ENCODE measurements around the gene PPP2R5E.

DNA sequence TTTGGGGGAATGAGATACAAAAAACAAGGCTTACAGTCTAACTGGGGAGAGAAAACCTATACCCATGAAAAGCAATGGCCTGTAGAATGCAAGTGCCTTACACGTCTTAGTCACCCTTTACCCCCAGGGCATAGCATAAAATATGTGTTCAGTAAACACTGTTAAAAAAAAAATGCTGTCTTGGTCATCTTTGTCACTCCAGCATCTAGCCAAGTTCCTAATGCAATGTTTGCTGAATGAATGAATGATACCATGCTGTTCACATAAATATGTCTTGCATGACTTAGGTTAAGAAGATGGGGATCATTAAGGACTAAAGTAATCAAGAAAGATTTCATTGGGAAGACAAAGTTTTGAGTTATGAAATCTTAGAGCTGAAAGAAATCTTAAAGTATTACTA lies 38.5 kb downstream of the PPP2R5E start:
- TF ChIP-seq, protein P1, sequence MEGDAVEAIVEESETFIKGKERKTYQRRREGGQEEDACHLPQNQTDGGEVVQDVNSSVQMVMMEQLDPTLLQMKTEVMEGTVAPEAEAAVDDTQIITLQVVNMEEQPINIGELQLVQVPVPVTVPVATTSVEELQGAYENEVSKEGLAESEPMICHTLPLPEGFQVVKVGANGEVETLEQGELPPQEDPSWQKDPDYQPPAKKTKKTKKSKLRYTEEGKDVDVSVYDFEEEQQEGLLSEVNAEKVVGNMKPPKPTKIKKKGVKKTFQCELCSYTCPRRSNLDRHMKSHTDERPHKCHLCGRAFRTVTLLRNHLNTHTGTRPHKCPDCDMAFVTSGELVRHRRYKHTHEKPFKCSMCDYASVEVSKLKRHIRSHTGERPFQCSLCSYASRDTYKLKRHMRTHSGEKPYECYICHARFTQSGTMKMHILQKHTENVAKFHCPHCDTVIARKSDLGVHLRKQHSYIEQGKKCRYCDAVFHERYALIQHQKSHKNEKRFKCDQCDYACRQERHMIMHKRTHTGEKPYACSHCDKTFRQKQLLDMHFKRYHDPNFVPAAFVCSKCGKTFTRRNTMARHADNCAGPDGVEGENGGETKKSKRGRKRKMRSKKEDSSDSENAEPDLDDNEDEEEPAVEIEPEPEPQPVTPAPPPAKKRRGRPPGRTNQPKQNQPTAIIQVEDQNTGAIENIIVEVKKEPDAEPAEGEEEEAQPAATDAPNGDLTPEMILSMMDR (IDR thresholded peaks at IDR 0.05; ENCODE audit: poor library complexity): no peak
- TF ChIP-seq EZH2phosphoT487 (IDR thresholded peaks at IDR 0.05; ENCODE audit: low read depth, severe bottlenecking, unreplicated experiment) (no peak), EZH2 (IDR thresholded peaks at IDR 0.05; ENCODE audit: borderline replicate concordance) (no peak)
